GM12801 (cell line): ENCODE measurements around the gene UGCG.

Source experiments
- CTCF ChIP-seq: IDR thresholded peaks from one replicate; pipeline ENCODE4 v1.5.1; 2011; ENCODE audit warnings: control low read depth; ENCODE audit not compliant: insufficient read length; ENCODE audit errors: extremely low read depth

UGCG gene

GRCh38 chr9:111896942-111897600 lies 457 bp downstream of the UGCG start:
- no peak for TF ChIP-seq CTCF

GRCh38 chr9:111897601-111898137 lies 1.1 kb downstream of the UGCG start:
- no peak for TF ChIP-seq CTCF

GRCh38 chr9:111898331-111899096 lies 1.9 kb downstream of the UGCG start:
- TF ChIP-seq CTCF: no peak

GRCh38 chr9:111900151-111900857 lies 3.7 kb downstream of the UGCG start:
- no peak for TF ChIP-seq CTCF

- no peak for TF ChIP-seq CTCF
Observed at GRCh38 chr9:111900858-111901612, 4.4 kb downstream of the UGCG start.

- TF ChIP-seq CTCF: no peak
Observed at GRCh38 chr9:111902391-111903139, 6.0 kb downstream of the UGCG start.
